Esophagus muscularis mucosa (tissue), 4 donors: Measurements from ENCODE around the gene PHLPP2. TPM values are rescaled to one million over a fixed set of nuclear protein-coding genes. Genes with fewer than 3 reads are reported as not detected.
"Not testable (repeated sequence)": the region's sequence is repeated elsewhere in the genome, so short reads cannot be mapped to it uniquely, and the experiment has no call there.

Experiments used
- DNase-seq: peaks from one replicate; pipeline ENCODE4 v3.0.0-alpha.2; 2017; ENCODE audit errors: extremely low spot score
- H3K27ac ChIP-seq, 4 donors: fragments of 200-600 bp; sonication (generic); replicated peaks in 1 of 4; 1 replicate in 3 of 4; 2 replicates in 1 of 4; pipeline ENCODE4 v1.5.1; 2016 to 2019; ENCODE audit warnings: mild to moderate bottlenecking in 1 of 4
- H3K27me3 ChIP-seq, 4 donors: fragments of 200-600 bp; sonication (generic); one replicate each; pipeline versions ENCODE4 v1.5.1 to v1.6.0; 2016 to 2019
- H3K36me3 ChIP-seq, 4 donors: fragments of 200-600 bp; sonication (generic); one replicate each; pipeline ENCODE4 v1.5.1; 2016 to 2019
- H3K4me1 ChIP-seq, 4 donors: fragments of 200-600 bp; sonication (generic); one replicate each; pipeline ENCODE4 v1.5.1; 2016 to 2019
- H3K4me3 ChIP-seq, 4 donors: fragments of 200-600 bp; sonication (generic); 1 replicate in 2 of 4; 2 replicates in 2 of 4; pipeline ENCODE4 v1.5.1; 2016 to 2019; ENCODE audit warnings: mild to moderate bottlenecking in 4 of 4, moderate library complexity in 1 of 4
- H3K9me3 ChIP-seq, 4 donors: fragments of 200-600 bp; sonication (generic); 1 replicate in 3 of 4; 2 replicates in 1 of 4; pipeline ENCODE4 v1.5.1; 2016 to 2019
- EP300 ChIP-seq: sonication (generic); formaldehyde crosslinking; IDR thresholded peaks from one replicate; pipeline ENCODE4 v1.6.1; 2017; ENCODE audit warnings: antibody characterized with exemption
- POLR2A ChIP-seq: fragments of 450-650 bp; IDR thresholded peaks from one replicate; pipeline ENCODE4 v1.6.1; 2017; ENCODE audit warnings: antibody characterized with exemption, moderate library complexity, mild to moderate bottlenecking, low read depth
- POLR2AphosphoS5 ChIP-seq, 2 donors: sonication (generic); formaldehyde crosslinking; IDR thresholded peaks; one replicate each; pipeline ENCODE4 v1.6.1; 2017; ENCODE audit warnings: antibody characterized with exemption in 2 of 2
- WGBS: methylation state at CpG from one replicate; pipeline ENCODE4 v1.1.5; 2018; 5-methylcytosine and 5-hydroxymethylcytosine counted together
- intact Hi-C: fragments of 100-400 bp; cut with DNase I; formaldehyde crosslinking; loops from one replicate; pipeline ENCODE4 v1.15.1; 2023
- total RNA-seq, 4 donors: library from RNA; depleted of rRNA; stranded (reverse); fragments of >200 nt; gene quantifications; one replicate each; pipeline versions ENCODE4 v1.1.0 to v1.2.1, GENCODE V29; 2016
- TF ChIP-seq, protein P1 (sequence below), 3 experiments: fragments of 200-600 bp in 2 of 3; fragments of 450-650 bp in 1 of 3; sonication (generic) in 2 of 3; IDR thresholded peaks; one replicate each; pipeline ENCODE4 v1.5.1; 2017 to 2019; ENCODE audit warnings: antibody characterized with exemption in 3 of 3, mild to moderate bottlenecking in 2 of 3, moderate library complexity in 1 of 3

PHLPP2 gene
- total RNA-seq, 4 donors from 2014 or later: 10.4 to 21.1 (median 17.0) TPM

DNA sequence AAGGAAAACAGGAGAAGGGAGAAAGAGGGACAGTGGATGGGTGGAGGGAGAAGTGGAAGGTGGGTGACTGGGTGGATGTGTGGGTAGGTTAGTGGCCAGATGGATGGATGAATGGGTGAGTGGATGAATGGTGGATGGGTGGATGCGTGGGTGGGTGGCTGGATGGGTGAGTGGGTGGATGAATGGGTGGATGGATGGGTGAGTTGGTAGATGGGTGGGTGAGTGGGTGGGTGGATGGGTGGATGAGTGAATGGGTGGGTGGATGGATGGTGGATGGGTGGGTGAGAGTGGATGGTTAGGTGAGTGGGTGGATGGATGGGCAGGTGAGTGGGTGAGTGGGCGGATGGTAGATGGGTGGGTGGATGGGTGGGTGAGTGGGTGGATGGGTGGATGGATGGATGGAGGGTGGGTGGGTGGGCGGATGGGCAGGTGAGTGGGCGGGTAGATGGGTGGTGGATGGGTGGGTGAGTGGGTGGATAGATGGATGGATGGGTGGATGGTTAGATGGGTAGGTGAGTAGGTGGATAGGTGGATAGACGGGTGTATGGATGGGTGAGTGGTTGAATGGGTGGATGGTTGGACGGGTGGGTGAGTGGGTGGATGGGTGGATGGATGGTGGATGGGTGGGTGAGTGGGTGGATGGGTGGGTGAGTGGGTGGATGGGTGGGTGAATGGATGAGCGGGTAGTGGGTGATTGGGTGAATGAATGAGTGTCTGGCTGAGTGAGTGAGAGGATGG, 99.2 kb downstream of the PHLPP2 start:
- Histone ChIP-seq H3K27ac (no peak overlapping the region), H3K36me3 (no peaks in the 10 kb centered on the region), H3K9me3 (peaks cover 0 to 8% (median 0%) of the 10 kb centered on the region in 4 donors), H3K27me3 (peaks cover 0 to 71% (median 24%) of the 10 kb centered on the region in 4 donors), H3K4me1 (peaks cover 13 to 15% (median 14%) of the 10 kb centered on the region in 4 donors), H3K4me3 (no peak overlapping the region)
- TF ChIP-seq EP300 (no peak), POLR2A (no peak), POLR2AphosphoS5 (IDR thresholded peaks at IDR 0.05) (no peak)
- TF ChIP-seq, protein P1, sequence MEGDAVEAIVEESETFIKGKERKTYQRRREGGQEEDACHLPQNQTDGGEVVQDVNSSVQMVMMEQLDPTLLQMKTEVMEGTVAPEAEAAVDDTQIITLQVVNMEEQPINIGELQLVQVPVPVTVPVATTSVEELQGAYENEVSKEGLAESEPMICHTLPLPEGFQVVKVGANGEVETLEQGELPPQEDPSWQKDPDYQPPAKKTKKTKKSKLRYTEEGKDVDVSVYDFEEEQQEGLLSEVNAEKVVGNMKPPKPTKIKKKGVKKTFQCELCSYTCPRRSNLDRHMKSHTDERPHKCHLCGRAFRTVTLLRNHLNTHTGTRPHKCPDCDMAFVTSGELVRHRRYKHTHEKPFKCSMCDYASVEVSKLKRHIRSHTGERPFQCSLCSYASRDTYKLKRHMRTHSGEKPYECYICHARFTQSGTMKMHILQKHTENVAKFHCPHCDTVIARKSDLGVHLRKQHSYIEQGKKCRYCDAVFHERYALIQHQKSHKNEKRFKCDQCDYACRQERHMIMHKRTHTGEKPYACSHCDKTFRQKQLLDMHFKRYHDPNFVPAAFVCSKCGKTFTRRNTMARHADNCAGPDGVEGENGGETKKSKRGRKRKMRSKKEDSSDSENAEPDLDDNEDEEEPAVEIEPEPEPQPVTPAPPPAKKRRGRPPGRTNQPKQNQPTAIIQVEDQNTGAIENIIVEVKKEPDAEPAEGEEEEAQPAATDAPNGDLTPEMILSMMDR (IDR thresholded peaks at IDR 0.05): no peak
- intact Hi-C loops: no loop called here
- WGBS: 80% methylated on average over 7 of the region's 7 CpGs
- no peak for DNase-seq

DNA sequence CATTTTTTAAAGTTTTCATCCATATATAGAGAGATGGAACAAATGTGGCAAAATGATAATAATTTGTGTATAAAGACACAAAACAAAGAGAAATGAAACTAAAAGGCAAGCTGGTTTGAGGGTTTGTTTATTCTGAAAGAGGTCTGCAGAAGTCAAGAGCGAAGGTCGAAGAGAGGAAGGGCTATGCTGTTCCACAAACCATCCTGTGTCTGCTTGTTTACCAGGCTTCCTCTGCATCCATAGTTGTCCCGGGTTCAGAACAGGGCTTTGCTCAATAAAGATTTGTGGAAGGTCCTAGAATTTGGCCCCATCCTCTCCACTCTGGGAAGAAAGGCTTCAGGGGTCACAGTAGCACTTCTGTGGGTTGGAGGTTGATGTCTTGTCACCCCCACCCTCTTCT, 100.9 kb downstream of the PHLPP2 start:
- 64% methylated on average over 3 of the region's 3 CpGs for WGBS
- H3K9me3 ChIP-seq: peaks cover 0 to 8% (median 0%) of the 10 kb centered on the region in 4 donors
- intact Hi-C loops: no loop called here
- H3K4me1 ChIP-seq: peaks cover 13 to 15% (median 14%) of the 10 kb centered on the region in 4 donors
- H3K36me3 ChIP-seq: no peaks in the 10 kb centered on the region
- TF ChIP-seq POLR2AphosphoS5 (IDR thresholded peaks at IDR 0.05) (no peak), EP300 (no peak), POLR2A (no peak)
- TF ChIP-seq, protein P1 (IDR thresholded peaks at IDR 0.05): no peak
- DNase-seq: no peak
- H3K27ac ChIP-seq: no peak overlapping the region
- H3K4me3 ChIP-seq: no peak overlapping the region
- peaks cover 0 to 82% (median 24%) of the 10 kb centered on the region in 4 donors for H3K27me3 ChIP-seq

DNA sequence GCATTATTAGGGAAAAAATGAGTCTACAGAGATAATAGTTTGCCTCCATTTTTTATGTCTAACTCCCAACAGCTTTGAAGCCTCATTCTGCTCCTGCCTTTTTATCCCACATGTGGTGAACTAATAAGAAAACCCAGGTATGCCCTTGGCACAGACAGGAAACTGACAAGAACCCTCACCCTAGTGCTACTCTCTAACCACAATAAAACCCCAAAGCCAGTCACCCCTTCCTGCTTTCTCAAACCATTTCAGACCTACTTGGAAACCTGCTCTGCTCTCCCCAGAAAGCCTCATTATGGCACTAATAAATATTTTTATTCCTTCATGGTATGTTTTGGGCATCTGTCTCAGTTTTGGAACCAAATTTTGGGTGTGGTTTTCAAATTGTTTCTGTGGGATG, 102.4 kb downstream of the PHLPP2 start:
- no peaks in the 10 kb centered on the region for H3K36me3 ChIP-seq
- H3K4me1 ChIP-seq: peaks cover 13 to 15% (median 14%) of the 10 kb centered on the region in 4 donors
- no peak overlapping the region for H3K27ac ChIP-seq
- H3K9me3 ChIP-seq: peaks cover 0 to 8% (median 0%) of the 10 kb centered on the region in 4 donors
- peaks cover 0 to 80% (median 18%) of the 10 kb centered on the region in 4 donors for H3K27me3 ChIP-seq
- intact Hi-C loops: no loop called here
- no peak for TF ChIP-seq POLR2A
- TF ChIP-seq, protein P1 (IDR thresholded peaks at IDR 0.05): no peak
- no peak for TF ChIP-seq EP300
- no peak for TF ChIP-seq POLR2AphosphoS5 (IDR thresholded peaks at IDR 0.05)
- DNase-seq: no peak
- no peak overlapping the region for H3K4me3 ChIP-seq

DNA sequence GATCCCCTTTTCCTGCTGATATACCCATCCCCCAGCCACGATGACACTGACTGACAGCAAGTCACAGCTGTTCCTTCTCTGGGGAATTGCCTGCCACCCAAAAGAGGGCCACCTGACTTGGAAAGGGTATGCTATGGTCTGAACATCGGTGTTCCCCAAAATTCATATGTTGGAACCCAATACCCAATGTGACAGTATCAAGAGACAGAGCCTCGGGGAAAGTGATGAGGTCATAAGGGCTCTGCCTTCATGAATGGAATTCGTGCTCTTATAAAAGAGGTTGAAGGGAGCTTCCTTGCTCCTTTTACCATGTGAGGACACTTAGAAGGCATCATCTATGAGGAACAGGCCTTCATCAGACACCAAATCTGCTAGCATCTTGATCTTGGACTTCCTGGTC, 106.1 kb downstream of the PHLPP2 start:
- peaks cover 0 to 74% (median 2%) of the 10 kb centered on the region in 4 donors for H3K27me3 ChIP-seq
- intact Hi-C loops: no loop called here

DNA sequence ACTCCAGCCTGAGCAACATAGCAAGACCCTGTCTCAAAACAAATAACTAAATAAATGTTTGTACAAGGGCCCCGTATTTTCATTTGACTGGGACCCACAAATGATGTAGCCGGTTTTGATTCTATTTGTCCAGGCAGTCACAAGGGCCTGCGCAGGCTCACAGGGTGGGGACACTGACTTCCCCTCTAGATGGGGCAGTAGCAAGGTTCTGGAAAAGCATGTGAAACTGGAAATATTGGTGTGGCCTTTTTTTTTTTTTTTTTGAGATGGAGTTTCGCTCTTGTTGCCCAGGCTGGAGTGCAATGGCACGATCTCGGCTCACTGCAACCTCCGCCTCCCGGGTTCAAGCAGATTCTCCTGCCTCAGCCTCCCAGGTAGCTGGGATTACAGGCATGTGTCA, 109.5 kb downstream of the PHLPP2 start:
- WGBS: 85% methylated on average over 8 of the region's 8 CpGs
- not testable (repeated sequence) for H3K36me3 ChIP-seq, H3K4me1 ChIP-seq, DNase-seq, H3K27ac ChIP-seq, H3K4me3 ChIP-seq, H3K9me3 ChIP-seq
- intact Hi-C loops: loop anchor here (5.0 kb wide), 1 partner anchor 203 kb away; no protein-coding TSS in a partner anchor
- peaks cover 0 to 77% (median 2%) of the 10 kb centered on the region in 4 donors for H3K27me3 ChIP-seq

More for the DNA sequence above, 106.1 kb downstream of the PHLPP2 start:
- no peaks in the 10 kb centered on the region for H3K4me1 ChIP-seq
- DNase-seq: no peak
- 69% methylated on average over 4 of the region's 4 CpGs for WGBS
- TF ChIP-seq, protein P1 (IDR thresholded peaks at IDR 0.05): no peak
- TF ChIP-seq EP300: no peak
- TF ChIP-seq POLR2A: no peak
- TF ChIP-seq POLR2AphosphoS5 (IDR thresholded peaks at IDR 0.05): no peak
- no peaks in the 10 kb centered on the region for H3K36me3 ChIP-seq
- peaks cover 0 to 8% (median 0%) of the 10 kb centered on the region in 4 donors for H3K9me3 ChIP-seq
- H3K27ac ChIP-seq: no peak overlapping the region
- no peak overlapping the region for H3K4me3 ChIP-seq
